H9 (cell line): ENCODE data around the gene NF1. TPM values are rescaled to one million over a fixed set of nuclear protein-coding genes. Genes with fewer than 3 reads are reported as not detected.

Experiments used
- DNase-seq: peaks from one replicate; pipeline ENCODE4 v3.0.0-alpha.2; 2017
- H2AFZ ChIP-seq: one replicate; pipeline ENCODE4 v1.6.1; 2013; ENCODE audit warnings: mild to moderate bottlenecking, low read length, control low read depth, moderate library complexity
- H2AK5ac ChIP-seq: 2 replicates; pipeline ENCODE4 v1.6.1; 2013; ENCODE audit warnings: low read length, control low read depth, mixed read lengths; ENCODE audit not compliant: insufficient read length
- H2BK120ac ChIP-seq: one replicate; pipeline ENCODE4 v1.6.1; 2013; ENCODE audit warnings: low read depth, mild to moderate bottlenecking, low read length, control low read depth, inconsistent platforms; ENCODE audit not compliant: poor library complexity, severe bottlenecking
- H2BK12ac ChIP-seq: 2 replicates; pipeline ENCODE4 v1.6.1; 2013; ENCODE audit warnings: low read length, control low read depth, mixed read lengths, low read depth; ENCODE audit not compliant: insufficient read length
- H2BK15ac ChIP-seq: 2 replicates; pipeline ENCODE4 v1.6.1; 2013; ENCODE audit warnings: low read depth, low read length, control low read depth
- H2BK20ac ChIP-seq: one replicate; pipeline ENCODE4 v1.6.1; 2013; ENCODE audit warnings: low read depth, mild to moderate bottlenecking, low read length, control low read depth, inconsistent platforms; ENCODE audit not compliant: poor library complexity, severe bottlenecking
- H2BK5ac ChIP-seq: 2 replicates; pipeline ENCODE4 v1.6.1; 2013; ENCODE audit warnings: low read length, control low read depth, mixed read lengths; ENCODE audit not compliant: insufficient read length
- H3K14ac ChIP-seq: 2 replicates; pipeline ENCODE4 v1.6.1; 2013; ENCODE audit warnings: low read length, control low read depth; ENCODE audit not compliant: insufficient read depth
- H3K18ac ChIP-seq: 2 replicates; pipeline ENCODE4 v1.6.1; 2013; ENCODE audit warnings: low read depth, mild to moderate bottlenecking, mixed read lengths, low read length, control low read depth; ENCODE audit not compliant: insufficient read length
- H3K23ac ChIP-seq: 2 replicates; pipeline ENCODE4 v1.6.1; 2013; ENCODE audit warnings: low read length, control low read depth, mixed read lengths, low read depth; ENCODE audit not compliant: insufficient read length
- H3K23me2 ChIP-seq: 2 replicates; pipeline ENCODE4 v1.6.1; 2013; ENCODE audit warnings: low read depth, mild to moderate bottlenecking, mixed read lengths, low read length, control low read depth; ENCODE audit not compliant: insufficient read length, poor library complexity, severe bottlenecking
- H3K27ac ChIP-seq: 2 replicates; pipeline ENCODE4 v1.5.1; 2013; ENCODE audit warnings: low read length, control low read depth, mixed read lengths, low read depth; ENCODE audit not compliant: insufficient read length
- H3K27me3 ChIP-seq: 2 replicates; pipeline ENCODE4 v1.6.1; 2013; ENCODE audit warnings: low read length, control low read depth, inconsistent platforms; ENCODE audit not compliant: insufficient read depth
- H3K4ac ChIP-seq: 2 replicates; pipeline ENCODE4 v1.6.1; 2013; ENCODE audit warnings: low read depth, mild to moderate bottlenecking, control low read depth, inconsistent platforms, low read length, moderate library complexity
- H3K4me1 ChIP-seq: 2 replicates; pipeline ENCODE4 v1.6.1; 2013; ENCODE audit warnings: low read length, control low read depth, inconsistent platforms; ENCODE audit not compliant: insufficient read depth
- H3K4me2 ChIP-seq: 2 replicates; pipeline ENCODE4 v1.6.1; 2013; ENCODE audit warnings: low read length, control low read depth, mixed read lengths; ENCODE audit not compliant: insufficient read length, insufficient read depth
- H3K56ac ChIP-seq: 2 replicates; pipeline ENCODE4 v1.6.1; 2013; ENCODE audit warnings: low read depth, mild to moderate bottlenecking, mixed read lengths, low read length, control low read depth; ENCODE audit not compliant: insufficient read length
- H3K79me1 ChIP-seq: 2 replicates; pipeline ENCODE4 v1.6.1; 2013; ENCODE audit warnings: low read depth, mild to moderate bottlenecking, moderate library complexity, low read length, control low read depth, inconsistent platforms; ENCODE audit not compliant: insufficient read depth, poor library complexity, severe bottlenecking
- H3K79me2 ChIP-seq: 2 replicates; pipeline ENCODE4 v1.6.1; 2013; ENCODE audit warnings: low read length, control low read depth, inconsistent platforms; ENCODE audit not compliant: insufficient read depth
- H3K9ac ChIP-seq: 2 replicates; pipeline ENCODE4 v1.6.1; 2013; ENCODE audit warnings: low read length, control low read depth, mixed read lengths; ENCODE audit not compliant: insufficient read length; ENCODE audit errors: extremely low read depth
- H3K9me3 ChIP-seq: one replicate; pipeline ENCODE4 v1.6.1; 2013; ENCODE audit warnings: low read depth, low read length, inconsistent platforms; ENCODE audit not compliant: control insufficient read depth
- H3T11ph ChIP-seq: one replicate; pipeline ENCODE4 v1.6.1; 2013; ENCODE audit warnings: mild to moderate bottlenecking, low read length, control low read depth, inconsistent platforms
- H4K20me1 ChIP-seq: one replicate; pipeline ENCODE4 v1.6.1; 2013; ENCODE audit not compliant: control insufficient read depth, insufficient read length, insufficient read depth
- H4K5ac ChIP-seq: 2 replicates; pipeline ENCODE4 v1.6.1; 2013; ENCODE audit warnings: low read depth, mild to moderate bottlenecking, mixed read lengths, low read length, control low read depth; ENCODE audit not compliant: insufficient read length
- H4K8ac ChIP-seq: replicated peaks from 2 replicates; pipeline ENCODE4 v1.6.1; 2013; ENCODE audit warnings: low read length, control low read depth, mixed read lengths, low read depth; ENCODE audit not compliant: insufficient read length
- H4K91ac ChIP-seq: 2 replicates; pipeline ENCODE4 v1.6.1; 2013; ENCODE audit warnings: low read depth, mild to moderate bottlenecking, moderate library complexity, mixed read lengths, low read length, control low read depth; ENCODE audit not compliant: insufficient read length
- H3K27ac Mint-ChIP-seq, 3 experiments: 2 replicates in 2 of 3; 3 replicates in 1 of 3; pipeline ENCODE4 v1.8.0; 2020 to 2021; ENCODE audit warnings: mixed read lengths in 3 of 3, mild to moderate bottlenecking in 1 of 3, moderate library complexity in 1 of 3
- H3K27me3 Mint-ChIP-seq: 2 replicates; pipeline ENCODE4 v1.8.0; 2021; ENCODE audit warnings: low read depth, mild to moderate bottlenecking, moderate library complexity, mixed read lengths
- H3K36me3 Mint-ChIP-seq, 3 experiments: 2 replicates in 2 of 3; 3 replicates in 1 of 3; pipeline ENCODE4 v1.8.0; 2020 to 2021; ENCODE audit warnings: low read depth in 3 of 3, mixed read lengths in 3 of 3; ENCODE audit not compliant: insufficient read depth in 1 of 3
- H3K4me1 Mint-ChIP-seq, 2 experiments: 2 replicates each; pipeline ENCODE4 v1.8.0; 2020; ENCODE audit warnings: mixed read lengths in 2 of 2
- H3K4me3 Mint-ChIP-seq, 2 experiments: 2 replicates in 1 of 2; 3 replicates in 1 of 2; pipeline ENCODE4 v1.8.0; 2020 to 2021; ENCODE audit warnings: mild to moderate bottlenecking in 2 of 2, mixed read lengths in 2 of 2, moderate library complexity in 1 of 2
- H3K9me3 Mint-ChIP-seq, 2 experiments: 2 replicates in 1 of 2; 3 replicates in 1 of 2; pipeline ENCODE4 v1.8.0; 2020; ENCODE audit warnings: mild to moderate bottlenecking in 2 of 2, mixed read lengths in 2 of 2, moderate library complexity in 1 of 2
- WGBS: extraction: QIAGEN DNeasy Blood & Tissue Kit; methylation state at CpG from one replicate; pipeline ENCODE4 v1.1.7; 2013; ENCODE audit warnings: missing lambda C conversion rate, low lambda C conversion rate, mixed read lengths; ENCODE audit not compliant: insufficient read length; ENCODE audit errors: extremely low coverage; 5-methylcytosine and 5-hydroxymethylcytosine counted together
- total RNA-seq: library from RNA; stranded (reverse); gene quantifications from 2 replicates; pipeline ENCODE4 v1.2.1, GENCODE V29; 2021
- TF ChIP-seq, protein P1 (sequence below): fragments of 200-600 bp; sonication (generic); conservative IDR thresholded peaks from 3 replicates; pipeline ENCODE4 v1.8.0; 2021; ENCODE audit warnings: antibody characterized with exemption, mild to moderate bottlenecking

The NF1 gene
- total RNA-seq, 1 experiment from 2014 or later: 38.1 TPM

DNA sequence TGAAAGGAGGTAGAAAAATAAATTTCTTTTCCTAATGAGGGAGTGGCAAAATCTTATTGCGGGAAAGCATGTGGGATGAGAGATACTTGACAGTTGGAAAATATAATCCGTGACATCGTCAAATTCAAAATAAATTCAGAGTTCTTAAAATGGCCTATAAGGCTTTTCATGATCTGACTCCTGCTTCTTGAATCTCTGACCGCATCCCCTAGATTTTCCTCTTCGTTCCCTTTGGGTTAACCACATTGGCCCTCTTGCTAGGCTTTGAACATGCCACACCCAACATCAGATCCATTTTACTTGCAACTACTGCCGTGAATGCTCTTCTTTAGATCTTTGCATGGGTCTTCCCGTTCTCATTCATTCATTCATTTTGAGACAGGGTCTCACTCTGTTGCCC, 50.1 kb downstream of the NF1 start:
- no CpG with 5 or more reads among the region's 7 CpGs for WGBS
- Mint-ChIP-seq H3K36me3 (peaks cover 9 to 17% (median 14%) of the 10 kb centered on the region in 3 experiments), H3K9me3 (no peaks in the 10 kb centered on the region), H3K27me3 (no peaks in the 10 kb centered on the region; the same call in 1 of the 2 replicates), H3K4me1 (peaks cover 21 to 32% of the 10 kb centered on the region in 2 experiments), H3K27ac (0 out of 7 replicates have a peak overlapping the region, but pooled peaks of 1 of the 3 experiments have one; percentile 92), H3K4me3 (no peak overlapping the region)
- Histone ChIP-seq H2BK12ac (no peak overlapping the region), H3K56ac (no peak overlapping the region), H3K4me1 (peaks cover 5% of the 10 kb centered on the region; the same call in 1 of the 2 replicates), H3T11ph (no peak overlapping the region), H3K23me2 (no peaks in the 10 kb centered on the region), H3K27me3 (no peaks in the 10 kb centered on the region), H3K18ac (no peak overlapping the region), H2BK5ac (no peak overlapping the region), H2AK5ac (no peak overlapping the region), H4K20me1 (no peaks in the 10 kb centered on the region), H3K79me2 (peaks cover under 1% of the 10 kb centered on the region; the same call in 1 of the 2 replicates), H3K27ac (no peak overlapping the region), H3K9ac (no peak overlapping the region), H4K5ac (no peak overlapping the region), H2BK20ac (no peak overlapping the region), H3K14ac (no peak overlapping the region), H3K23ac (no peak overlapping the region), H3K79me1 (no peaks in the 10 kb centered on the region), H3K9me3 (no peaks in the 10 kb centered on the region), H3K4ac (no peak overlapping the region), H4K8ac (no peak overlapping the region), H2BK15ac (no peak overlapping the region), H2BK120ac (no peak overlapping the region), H4K91ac (no peak overlapping the region), H3K4me2 (no peak overlapping the region), H2AFZ (no peak overlapping the region)
- DNase-seq: no peak
- TF ChIP-seq, protein P1, sequence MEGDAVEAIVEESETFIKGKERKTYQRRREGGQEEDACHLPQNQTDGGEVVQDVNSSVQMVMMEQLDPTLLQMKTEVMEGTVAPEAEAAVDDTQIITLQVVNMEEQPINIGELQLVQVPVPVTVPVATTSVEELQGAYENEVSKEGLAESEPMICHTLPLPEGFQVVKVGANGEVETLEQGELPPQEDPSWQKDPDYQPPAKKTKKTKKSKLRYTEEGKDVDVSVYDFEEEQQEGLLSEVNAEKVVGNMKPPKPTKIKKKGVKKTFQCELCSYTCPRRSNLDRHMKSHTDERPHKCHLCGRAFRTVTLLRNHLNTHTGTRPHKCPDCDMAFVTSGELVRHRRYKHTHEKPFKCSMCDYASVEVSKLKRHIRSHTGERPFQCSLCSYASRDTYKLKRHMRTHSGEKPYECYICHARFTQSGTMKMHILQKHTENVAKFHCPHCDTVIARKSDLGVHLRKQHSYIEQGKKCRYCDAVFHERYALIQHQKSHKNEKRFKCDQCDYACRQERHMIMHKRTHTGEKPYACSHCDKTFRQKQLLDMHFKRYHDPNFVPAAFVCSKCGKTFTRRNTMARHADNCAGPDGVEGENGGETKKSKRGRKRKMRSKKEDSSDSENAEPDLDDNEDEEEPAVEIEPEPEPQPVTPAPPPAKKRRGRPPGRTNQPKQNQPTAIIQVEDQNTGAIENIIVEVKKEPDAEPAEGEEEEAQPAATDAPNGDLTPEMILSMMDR: no peak
